Measurements from ENCODE around the gene ELOF1. TPM values are rescaled to one million over a fixed set of nuclear protein-coding genes. Genes with fewer than 3 reads are reported as not detected.
A peak's percentile ranks its signal among the peaks of the same experiment; 100 is the strongest.

ELOF1 gene
- total and polyA plus RNA-seq, 2 of the 4 experiments (the other 2 are of a cell fraction), result 62.4 to 96.8 TPM

DNA sequence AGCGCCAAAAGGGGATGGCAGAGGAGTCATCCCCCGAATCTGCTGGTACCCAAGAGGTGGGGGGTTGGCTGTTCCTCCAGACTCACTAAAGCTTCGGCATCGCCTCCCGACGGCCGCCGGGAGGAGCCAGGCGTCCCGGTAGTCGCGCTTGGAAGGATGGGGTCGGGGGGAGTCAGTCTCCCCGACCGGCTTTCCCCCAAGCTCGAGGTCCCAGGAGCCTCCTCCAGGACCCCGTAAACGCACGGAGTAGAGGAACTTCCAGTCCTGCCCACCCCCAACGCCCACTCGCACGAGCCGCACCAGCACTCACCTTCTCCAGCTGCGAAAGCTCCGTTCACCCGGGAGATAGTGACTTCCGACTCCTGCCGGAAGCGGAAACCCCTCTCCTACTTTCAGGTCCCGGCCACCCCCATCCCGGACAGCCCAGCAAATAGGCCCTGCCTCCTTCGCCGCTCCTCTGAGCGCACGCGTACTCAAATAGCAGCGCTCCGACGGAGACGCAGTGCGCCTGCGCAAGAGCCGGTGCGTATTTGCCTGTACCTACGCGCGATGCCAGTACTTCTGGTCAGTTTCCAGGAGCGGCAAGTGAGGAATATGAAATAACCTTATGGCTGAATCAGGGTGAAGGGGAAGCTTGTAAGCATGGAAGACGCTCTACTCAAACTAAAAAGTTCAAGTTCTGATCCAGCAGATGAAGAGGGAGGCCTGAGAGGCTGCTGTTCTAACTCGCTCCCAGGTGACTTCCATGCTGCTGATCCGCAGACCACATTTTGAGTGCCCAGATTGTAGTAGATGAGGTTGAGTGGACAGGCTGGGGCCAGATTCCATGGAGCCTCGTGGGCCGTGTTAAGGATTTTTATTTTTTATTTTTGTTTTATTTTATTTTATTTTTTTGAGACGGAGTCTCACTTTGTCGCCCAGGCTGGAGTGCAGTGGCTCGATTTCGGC, at the start of gene ELOF1 (continued):
- TF ChIP-seq, protein P1, sequence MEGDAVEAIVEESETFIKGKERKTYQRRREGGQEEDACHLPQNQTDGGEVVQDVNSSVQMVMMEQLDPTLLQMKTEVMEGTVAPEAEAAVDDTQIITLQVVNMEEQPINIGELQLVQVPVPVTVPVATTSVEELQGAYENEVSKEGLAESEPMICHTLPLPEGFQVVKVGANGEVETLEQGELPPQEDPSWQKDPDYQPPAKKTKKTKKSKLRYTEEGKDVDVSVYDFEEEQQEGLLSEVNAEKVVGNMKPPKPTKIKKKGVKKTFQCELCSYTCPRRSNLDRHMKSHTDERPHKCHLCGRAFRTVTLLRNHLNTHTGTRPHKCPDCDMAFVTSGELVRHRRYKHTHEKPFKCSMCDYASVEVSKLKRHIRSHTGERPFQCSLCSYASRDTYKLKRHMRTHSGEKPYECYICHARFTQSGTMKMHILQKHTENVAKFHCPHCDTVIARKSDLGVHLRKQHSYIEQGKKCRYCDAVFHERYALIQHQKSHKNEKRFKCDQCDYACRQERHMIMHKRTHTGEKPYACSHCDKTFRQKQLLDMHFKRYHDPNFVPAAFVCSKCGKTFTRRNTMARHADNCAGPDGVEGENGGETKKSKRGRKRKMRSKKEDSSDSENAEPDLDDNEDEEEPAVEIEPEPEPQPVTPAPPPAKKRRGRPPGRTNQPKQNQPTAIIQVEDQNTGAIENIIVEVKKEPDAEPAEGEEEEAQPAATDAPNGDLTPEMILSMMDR (conservative IDR thresholded peaks at IDR 0.05; ENCODE audit: low read depth, low read length), result 0 out of 2 replicates have a peak, but pooled peaks have one; percentile 15

DNA sequence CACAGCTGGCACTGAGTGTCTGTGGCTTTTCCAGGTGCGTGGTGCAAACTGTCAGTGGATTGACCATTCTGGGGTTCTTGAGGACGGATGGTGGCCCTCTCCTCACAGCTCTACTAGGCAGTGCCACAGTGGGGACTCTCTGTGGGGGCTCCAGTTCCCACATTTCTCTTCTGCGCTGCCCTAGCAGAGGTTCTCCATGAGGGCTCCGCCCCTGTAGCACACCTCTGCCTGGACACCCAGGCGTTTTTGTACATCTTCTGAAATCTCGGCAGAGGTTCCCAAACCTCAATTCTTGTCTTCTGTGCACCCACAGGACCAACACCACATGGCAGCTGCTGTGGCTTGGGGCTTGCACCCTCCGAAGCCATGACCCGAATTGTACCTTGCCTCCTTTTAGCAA, 47.5 kb upstream of the ELOF1 start:
- H2AFZ ChIP-seq (replicated peaks; ENCODE audit: low read length, poor library complexity), result no peak overlapping the region
- dilution Hi-C loops (cut with HindIII; ENCODE audit: low sequenced_read_pairs, unreplicated experiment), result no loop called here
- no peak overlapping the region for H4K8ac ChIP-seq (ENCODE audit: low read depth in 2 of 2, low read length in 2 of 2)
- no peak for TF ChIP-seq RCOR1 (IDR thresholded peaks at IDR 0.05; ENCODE audit: insufficient replicate concordance, low read length)
- no peak for TF ChIP-seq FOS (IDR thresholded peaks at IDR 0.05; ENCODE audit: low read depth, low read length)
- TF ChIP-seq CEBPB (IDR thresholded peaks at IDR 0.05; ENCODE audit: low read depth, low read length), result no peak
- TF ChIP-seq ELK1 (IDR thresholded peaks at IDR 0.05; ENCODE audit: borderline replicate concordance, low read depth, low read length), result no peak
- TF ChIP-seq MAZ (IDR thresholded peaks at IDR 0.05; ENCODE audit: borderline replicate concordance, low read depth, low read length), result no peak
- TF ChIP-seq NFE2L2 (IDR thresholded peaks at IDR 0.05; ENCODE audit: low read depth, low read length), result no peak
- no peak for TF ChIP-seq POLR2A (IDR thresholded peaks at IDR 0.05; ENCODE audit: low read depth, low read length)
- no peak for TF ChIP-seq CHD1 (IDR thresholded peaks at IDR 0.05; ENCODE audit: low read depth, low read length)
- TF ChIP-seq, protein P1 (conservative IDR thresholded peaks at IDR 0.05; ENCODE audit: low read depth, low read length), result no peak
- TF ChIP-seq BHLHE40 (IDR thresholded peaks at IDR 0.05; ENCODE audit: low read depth, low read length), result no peak

More for the DNA sequence above, 47.5 kb upstream of the ELOF1 start:
- Histone ChIP-seq H3K4ac (ENCODE audit: low read depth, low read length) (no peak overlapping the region), H2BK120ac (ENCODE audit: low read depth, low read length) (no peak overlapping the region), H3K56ac (ENCODE audit: extremely low read depth, insufficient read depth, low read length) (no peak overlapping the region), H2BK5ac (ENCODE audit: low read depth, low read length, poor library complexity, severe bottlenecking) (no peak overlapping the region), H3K9me3 (ENCODE audit: control insufficient read depth, insufficient read depth, low read length) (peaks cover 7% of the 10 kb centered on the region; the same call in 1 of the 2 replicates), H3K4me2 (ENCODE audit: low read depth, low read length) (no peak overlapping the region), H4K20me1 (ENCODE audit: insufficient read depth, low read length) (peaks cover 58% of the 10 kb centered on the region), H3K18ac (ENCODE audit: low read depth, low read length) (no peak overlapping the region), H3K27ac (ENCODE audit: insufficient read depth, low read length) (no peak overlapping the region), H3K23ac (ENCODE audit: low read depth, low read length) (no peak overlapping the region), H2BK15ac (ENCODE audit: low read depth, low read length) (no peak overlapping the region), H3K4me1 (ENCODE audit: control insufficient read depth, insufficient read depth, low read length) (peaks cover 2% of the 10 kb centered on the region; the same call in 1 of the 2 replicates), H3K14ac (replicated peaks; ENCODE audit: low read depth, low read length) (no peak overlapping the region), H2AK5ac (ENCODE audit: low read depth, low read length) (no peak overlapping the region), H2BK20ac (ENCODE audit: low read depth, low read length) (no peak overlapping the region), H4K5ac (ENCODE audit: low read depth, low read length) (no peak overlapping the region), H3K4me3 (ENCODE audit: insufficient read depth, low read depth, low read length) (no peak overlapping the region), H3K9ac (ENCODE audit: low read depth, low read length) (no peak overlapping the region), H3K36me3 (ENCODE audit: control insufficient read depth, insufficient read depth, low read length) (peaks cover 35% of the 10 kb centered on the region), H3K27me3 (ENCODE audit: control insufficient read depth, insufficient read depth, low read length) (no peaks in the 10 kb centered on the region), H2AK9ac (replicated peaks; ENCODE audit: low read depth, low read length, poor library complexity) (no peak overlapping the region), H4K91ac (ENCODE audit: insufficient read depth, low read depth, low read length) (no peak overlapping the region), H3K79me1 (ENCODE audit: low read depth in 1 of 2, low read length in 2 of 2) (peaks cover 35 to 65% of the 10 kb centered on the region in 2 experiments), H3K9me1 (ENCODE audit: insufficient read depth, low read length) (no peaks in the 10 kb centered on the region)
- ATAC-seq (ENCODE audit: low read depth) (no peak), DNase-seq (no peak)
- CTCF ChIA-PET, result no interaction called here
- no TSS peak for BruUV-seq (replicated peaks)
- POLR2A ChIA-PET (ENCODE audit: unreplicated experiment), result no interaction called here
- WGBS, 2 experiments (ENCODE audit: extremely low coverage in 2 of 2, insufficient read length in 1 of 2), result 100% methylated on average over 1 of the region's 8 CpGs; no CpG with 5 or more reads in 1 of the 2 experiments
- in situ Hi-C loops (cut with MboI; ENCODE audit: low sequenced_read_pairs) (no loop called here), intact Hi-C loops (cut with micrococcal nuclease) (no loop called here)
